ENCODE results near the gene YIPF7.

- no peak for TF ChIP-seq CTCF (IDR thresholded peaks at IDR 0.05; ENCODE audit: poor library complexity)
- no peak for TF ChIP-seq EZH2 (IDR thresholded peaks at IDR 0.05; ENCODE audit: borderline replicate concordance)
Measured at GRCh38 chr4:44652002-44652401, 577 bp upstream of the YIPF7 start.

All from hepatocyte (in vitro differentiated cells).